ENCODE measurements around the gene SPAG5.
A peak's percentile ranks its signal among the peaks of the same experiment; 100 is the strongest.
"Not testable (repeated sequence)": the region's sequence is repeated elsewhere in the genome, so short reads cannot be mapped to it uniquely, and the experiment has no call there.

SPAG5 gene

GRCh38 chr17:28604031-28604430, 5.2 kb upstream of the SPAG5 start:
- not testable (repeated sequence) for DNase-seq (ENCODE audit: low spot score)

- DNase-seq (ENCODE audit: low spot score) = peak; percentile 76
Measured at GRCh38 chr17:28599311-28600184, 723 bp upstream of the SPAG5 start.

GRCh38 chr17:28598389-28598788, 436 bp downstream of the SPAG5 start:
- no peak for DNase-seq (ENCODE audit: low spot score)

- no peak for DNase-seq (ENCODE audit: low spot score)
Measured at GRCh38 chr17:28597606-28598383, 1.0 kb downstream of the SPAG5 start.

- no peak for DNase-seq (ENCODE audit: low spot score)
Measured at GRCh38 chr17:28592260-28592659, 6.6 kb downstream of the SPAG5 start.

GRCh38 chr17:28585851-28586250, 13.0 kb downstream of the SPAG5 start:
- DNase-seq (ENCODE audit: low spot score) = no peak

GRCh38 chr17:28584434-28584833, 14.4 kb downstream of the SPAG5 start:
- DNase-seq (ENCODE audit: low spot score) = no peak

GRCh38 chr17:28582513-28582912, 16.3 kb downstream of the SPAG5 start:
- DNase-seq (ENCODE audit: low spot score) = no peak

- no peak for DNase-seq (ENCODE audit: low spot score)
Measured at GRCh38 chr17:28580959-28581358, 17.9 kb downstream of the SPAG5 start.

GRCh38 chr17:28579526-28579925, 19.3 kb downstream of the SPAG5 start:
- no peak for DNase-seq (ENCODE audit: low spot score)

GRCh38 chr17:28578246-28579195, 20.3 kb downstream of the SPAG5 start:
- no peak for DNase-seq (ENCODE audit: low spot score)

GRCh38 chr17:28577466-28577824, 21.4 kb downstream of the SPAG5 start:
- DNase-seq (ENCODE audit: low spot score) = peak; percentile 27

- peak; percentile 98 for DNase-seq (ENCODE audit: low spot score)
Measured at GRCh38 chr17:28576758-28577465, 21.9 kb downstream of the SPAG5 start, which contains the start of gene ALDOC. ALDOC (minus strand) TSS chr17:28576895; CDS start chr17:28575532, 1,363 bp downstream.

- DNase-seq (ENCODE audit: low spot score) = not testable (repeated sequence)
Measured at GRCh38 chr17:28576016-28576415, 22.8 kb downstream of the SPAG5 start.

GRCh38 chr17:28575126-28575795, 23.6 kb downstream of the SPAG5 start:
- DNase-seq (ENCODE audit: low spot score) = peak; percentile 70

GRCh38 chr17:28574526-28574925, 24.3 kb downstream of the SPAG5 start:
- no peak for DNase-seq (ENCODE audit: low spot score)

- no peak for DNase-seq (ENCODE audit: low spot score)
Measured at GRCh38 chr17:28573966-28574480, 24.8 kb downstream of the SPAG5 start.

- DNase-seq (ENCODE audit: low spot score) = no peak
Measured at GRCh38 chr17:28573521-28573920, 25.3 kb downstream of the SPAG5 start.

GRCh38 chr17:28573040-28573380, 25.8 kb downstream of the SPAG5 start:
- no peak for DNase-seq (ENCODE audit: low spot score)

GRCh38 chr17:28572259-28573039, 26.4 kb downstream of the SPAG5 start:
- peak; percentile 31 for DNase-seq (ENCODE audit: low spot score)

Measured in hematopoietic multipotent progenitor cell treated with erythropoietin and hydrocortisone succinate and interleukin-3 and kit ligand, for 15 days (in vitro differentiated cells).